ENCODE data around the gene PDS5B. TPM values are rescaled to one million over a fixed set of nuclear protein-coding genes. Genes with fewer than 3 reads are reported as not detected.
A peak's percentile ranks its signal among the peaks of the same experiment; 100 is the strongest.

PDS5B gene
- total RNA-seq, 1 donor from 2014 or later: 49.6 TPM

DNA sequence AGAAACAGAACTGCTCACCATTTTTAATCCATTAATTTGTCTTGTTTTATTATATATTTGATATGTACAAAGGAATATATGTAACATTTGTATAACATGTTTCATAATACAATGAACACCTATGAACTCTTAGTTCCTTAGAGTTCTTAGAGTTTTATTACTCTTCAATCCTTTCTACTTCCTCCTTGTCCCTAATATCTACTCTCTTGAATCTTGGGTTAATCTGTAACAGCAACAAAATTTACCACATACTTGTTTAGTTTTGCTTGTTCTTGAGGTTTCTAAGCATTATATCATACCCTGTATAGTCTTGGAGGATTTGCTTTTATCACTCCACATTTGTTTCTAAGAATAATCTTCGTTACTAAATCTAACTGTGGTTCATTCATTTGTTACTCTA, 151.4 kb downstream of the PDS5B start:
- peak overlapping the region; percentile 39 for H3K4me3 ChIP-seq
- TF ChIP-seq, protein P1, sequence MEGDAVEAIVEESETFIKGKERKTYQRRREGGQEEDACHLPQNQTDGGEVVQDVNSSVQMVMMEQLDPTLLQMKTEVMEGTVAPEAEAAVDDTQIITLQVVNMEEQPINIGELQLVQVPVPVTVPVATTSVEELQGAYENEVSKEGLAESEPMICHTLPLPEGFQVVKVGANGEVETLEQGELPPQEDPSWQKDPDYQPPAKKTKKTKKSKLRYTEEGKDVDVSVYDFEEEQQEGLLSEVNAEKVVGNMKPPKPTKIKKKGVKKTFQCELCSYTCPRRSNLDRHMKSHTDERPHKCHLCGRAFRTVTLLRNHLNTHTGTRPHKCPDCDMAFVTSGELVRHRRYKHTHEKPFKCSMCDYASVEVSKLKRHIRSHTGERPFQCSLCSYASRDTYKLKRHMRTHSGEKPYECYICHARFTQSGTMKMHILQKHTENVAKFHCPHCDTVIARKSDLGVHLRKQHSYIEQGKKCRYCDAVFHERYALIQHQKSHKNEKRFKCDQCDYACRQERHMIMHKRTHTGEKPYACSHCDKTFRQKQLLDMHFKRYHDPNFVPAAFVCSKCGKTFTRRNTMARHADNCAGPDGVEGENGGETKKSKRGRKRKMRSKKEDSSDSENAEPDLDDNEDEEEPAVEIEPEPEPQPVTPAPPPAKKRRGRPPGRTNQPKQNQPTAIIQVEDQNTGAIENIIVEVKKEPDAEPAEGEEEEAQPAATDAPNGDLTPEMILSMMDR (IDR thresholded peaks at IDR 0.05): no peak
- peak; percentile 22 for ATAC-seq

DNA sequence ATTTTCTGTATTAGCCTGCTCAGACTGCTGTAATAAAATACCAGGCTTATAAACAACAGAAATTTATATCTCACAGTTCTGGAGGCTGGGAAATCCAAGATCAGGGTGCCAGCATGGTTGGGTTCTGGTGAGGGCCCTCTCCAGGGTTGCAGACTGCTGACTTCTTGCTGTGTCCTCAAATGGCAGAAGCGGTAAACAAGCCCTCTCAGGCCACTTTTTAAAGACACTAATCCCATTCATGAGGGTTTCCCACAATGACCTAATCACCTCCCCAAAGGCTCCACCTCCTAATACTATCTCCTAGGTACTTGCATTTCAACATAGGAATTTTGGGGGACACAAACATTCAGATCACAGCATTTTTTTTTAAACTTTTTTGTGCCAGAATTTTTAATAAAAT, 159.3 kb downstream of the PDS5B start:
- Histone ChIP-seq H3K36me3 (peaks cover 19% of the 10 kb centered on the region), H3K27me3 (no peaks in the 10 kb centered on the region)

More for the DNA sequence above, 151.4 kb downstream of the PDS5B start:
- Histone ChIP-seq H3K27me3 (no peaks in the 10 kb centered on the region), H3K36me3 (no peaks in the 10 kb centered on the region), H3K4me1 (peaks cover 20% of the 10 kb centered on the region), H3K9me3 (no peaks in the 10 kb centered on the region), H3K27ac (peak overlapping the region; percentile 81)
- DNase-seq: no peak
- intact Hi-C loops (cut with DNase I): no loop called here

DNA sequence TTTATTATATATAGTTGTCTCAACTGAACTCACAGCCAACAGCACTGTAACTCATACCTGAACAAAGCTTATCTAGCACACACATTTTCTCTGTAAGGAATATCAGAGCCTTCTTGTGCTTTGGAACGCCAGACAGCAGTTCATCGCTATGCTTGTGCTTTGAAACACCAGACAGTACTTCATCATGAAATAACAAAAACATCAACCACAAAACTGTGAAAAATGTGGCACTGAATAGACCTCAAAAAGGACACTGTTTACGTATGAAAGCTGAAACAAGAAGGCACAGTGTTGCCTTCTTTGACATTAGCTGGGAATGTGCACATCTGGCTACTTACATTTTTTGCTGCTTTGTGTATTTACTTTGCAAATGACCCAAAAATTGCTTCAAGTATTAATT, 160.2 kb downstream of the PDS5B start:
- no peaks in the 10 kb centered on the region for H3K27me3 ChIP-seq
- ATAC-seq: no peak
- H3K27ac ChIP-seq: no peak overlapping the region
- no peak for DNase-seq
- TF ChIP-seq, protein P1 (IDR thresholded peaks at IDR 0.05): no peak
- intact Hi-C loops (cut with DNase I): no loop called here
- no peak overlapping the region for H3K4me3 ChIP-seq
- H3K36me3 ChIP-seq: peaks cover 19% of the 10 kb centered on the region
- no peaks in the 10 kb centered on the region for H3K9me3 ChIP-seq
- no peaks in the 10 kb centered on the region for H3K4me1 ChIP-seq

More for the DNA sequence above, 159.3 kb downstream of the PDS5B start:
- Histone ChIP-seq H3K27ac (no peak overlapping the region), H3K4me3 (no peak overlapping the region), H3K4me1 (no peaks in the 10 kb centered on the region), H3K9me3 (no peaks in the 10 kb centered on the region)
- TF ChIP-seq, protein P1 (IDR thresholded peaks at IDR 0.05): no peak
- ATAC-seq (no peak), DNase-seq (no peak)
- intact Hi-C loops (cut with DNase I): no loop called here

DNA sequence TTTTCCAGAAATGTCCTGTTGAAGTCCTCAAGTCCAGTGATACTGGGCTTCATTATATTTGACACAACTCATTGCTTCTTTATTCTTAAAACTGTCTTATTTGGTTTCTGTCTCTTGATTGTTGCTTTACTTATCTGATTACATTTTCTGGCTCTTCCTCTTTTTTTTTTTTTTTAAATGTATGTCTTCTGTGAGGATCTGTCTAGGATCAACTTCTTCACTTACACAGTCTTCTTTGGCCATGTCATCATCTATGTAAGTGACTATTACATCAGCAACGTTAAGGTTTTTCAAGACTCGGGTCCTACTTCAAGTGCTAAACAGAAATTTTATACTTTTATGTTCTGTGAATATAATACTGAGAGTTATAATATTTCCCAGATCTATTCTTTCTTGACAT, 162.1 kb downstream of the PDS5B start:
- no peak for DNase-seq
- H3K36me3 ChIP-seq: peaks cover 20% of the 10 kb centered on the region
- no peaks in the 10 kb centered on the region for H3K27me3 ChIP-seq
- intact Hi-C loops (cut with DNase I): no loop called here
- no peak overlapping the region for H3K4me3 ChIP-seq
- ATAC-seq: no peak
- TF ChIP-seq, protein P1 (IDR thresholded peaks at IDR 0.05): no peak
- H3K4me1 ChIP-seq: no peaks in the 10 kb centered on the region
- H3K27ac ChIP-seq: no peak overlapping the region
- no peaks in the 10 kb centered on the region for H3K9me3 ChIP-seq

DNA sequence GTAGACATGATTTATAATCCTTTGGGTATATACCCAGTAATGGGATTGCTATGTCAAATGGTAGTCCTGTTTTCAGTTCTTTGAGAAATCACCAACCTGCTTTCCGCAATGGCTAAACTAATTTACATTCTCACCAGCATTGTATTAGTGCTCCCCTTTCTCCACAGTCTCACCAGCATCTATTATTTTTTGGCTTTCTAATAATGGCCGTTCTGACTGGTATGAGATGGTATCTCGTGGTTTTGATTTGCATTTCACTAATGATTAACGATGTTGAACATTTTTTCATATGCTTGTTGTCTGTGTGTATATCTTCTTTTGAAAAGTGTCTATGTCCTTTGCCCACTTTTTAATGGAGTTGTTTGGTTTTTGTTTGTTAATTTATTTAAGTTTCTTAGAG, 165.1 kb downstream of the PDS5B start:
- no peak for DNase-seq
- Histone ChIP-seq H3K4me1 (no peaks in the 10 kb centered on the region), H3K27me3 (no peaks in the 10 kb centered on the region), H3K9me3 (no peaks in the 10 kb centered on the region), H3K4me3 (no peak overlapping the region), H3K36me3 (peaks cover 24% of the 10 kb centered on the region), H3K27ac (no peak overlapping the region)
- TF ChIP-seq, protein P1 (IDR thresholded peaks at IDR 0.05): no peak
- intact Hi-C loops (cut with DNase I): no loop called here
- no peak for ATAC-seq

DNA sequence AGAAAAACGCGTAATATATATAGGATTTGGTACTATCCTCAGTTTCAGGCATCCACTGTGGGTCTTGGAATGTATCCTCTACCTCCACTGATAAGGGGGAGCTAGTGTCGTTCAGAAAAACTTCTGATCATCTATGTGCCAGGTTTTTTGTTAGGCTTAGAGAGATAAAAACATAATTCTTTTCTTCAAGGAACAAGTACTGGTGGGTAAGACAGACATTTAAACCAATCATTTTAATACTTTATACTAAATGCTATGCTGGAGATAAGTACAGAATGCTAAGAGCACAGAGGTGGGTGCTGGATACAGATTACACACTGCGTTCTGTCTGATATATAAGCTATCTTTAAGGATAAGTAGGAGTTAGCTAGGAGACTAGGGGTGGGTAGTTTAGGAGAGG, 166.1 kb downstream of the PDS5B start:
- no peak overlapping the region for H3K4me3 ChIP-seq
- H3K27ac ChIP-seq: no peak overlapping the region
- H3K27me3 ChIP-seq: no peaks in the 10 kb centered on the region
- TF ChIP-seq, protein P1 (IDR thresholded peaks at IDR 0.05): no peak
- DNase-seq (no peak), ATAC-seq (no peak)
- intact Hi-C loops (cut with DNase I): no loop called here
- no peaks in the 10 kb centered on the region for H3K9me3 ChIP-seq
- peaks cover 14% of the 10 kb centered on the region for H3K36me3 ChIP-seq
- H3K4me1 ChIP-seq: no peaks in the 10 kb centered on the region

All from upper lobe of right lung (tissue), 1 donor.